K562 (cell line): ENCODE measurements around the gene CMTM4. TPM values are rescaled to one million over a fixed set of nuclear protein-coding genes. Genes with fewer than 3 reads are reported as not detected.

ENCODE experiments used
- ESRRB ChIP-seq: fragments of 250-450 bp; sonication (Bioruptor Pico); IDR thresholded peaks from 2 replicates; pipeline ENCODE4 v1.5.0; 2020; ENCODE audit warnings: mild to moderate bottlenecking, moderate library complexity, borderline replicate concordance
- EZH2 ChIP-seq: IDR thresholded peaks from 2 replicates; pipeline ENCODE4 v1.6.1; 2012; ENCODE audit warnings: low read depth, mild to moderate bottlenecking, inconsistent platforms, low read length, borderline replicate concordance
- FOXA3 ChIP-seq, 2 experiments: fragments of 450-650 bp in 1 of 2; sonication (generic) in 1 of 2; formaldehyde crosslinking; IDR thresholded peaks in 1 of 2; conservative IDR thresholded peaks in 1 of 2; 2 replicates each; pipeline versions ENCODE4 v1.4.0 to v1.8.0; 2020 to 2022; ENCODE audit warnings: mild to moderate bottlenecking in 2 of 2, missing genetic modification reagents in 1 of 2
- GATA2 ChIP-seq: sonication (generic); formaldehyde crosslinking; IDR thresholded peaks from 2 replicates; pipeline ENCODE4 v1.4.0; 2020; ENCODE audit warnings: mild to moderate bottlenecking, missing genetic modification reagents
- HDAC8 ChIP-seq: fragments of 450-650 bp; IDR thresholded peaks from 2 replicates; pipeline ENCODE4 v1.6.1; 2016; ENCODE audit warnings: mild to moderate bottlenecking, missing genetic modification characterization, moderate library complexity, missing compliant biosample characterization
- JUNB ChIP-seq: fragments of 450-650 bp; formaldehyde crosslinking; conservative IDR thresholded peaks from 2 replicates; pipeline ENCODE4 v1.4.0; 2020; ENCODE audit warnings: mild to moderate bottlenecking
- KLF6 ChIP-seq: fragments of 250-450 bp; sonication (Bioruptor Pico); IDR thresholded peaks from 2 replicates; pipeline ENCODE4 v1.4.0; 2020; ENCODE audit warnings: mild to moderate bottlenecking, moderate library complexity, borderline replicate concordance
- NRF1 ChIP-seq, 2 experiments: fragments of 450-650 bp; IDR thresholded peaks in 1 of 2; conservative IDR thresholded peaks in 1 of 2; 2 replicates each; pipeline ENCODE4 v1.6.1; 2014; ENCODE audit warnings: mild to moderate bottlenecking in 2 of 2
- POLR3A ChIP-seq: IDR thresholded peaks from 2 replicates; pipeline ENCODE4 v1.6.1; 2011; ENCODE audit warnings: borderline replicate concordance, mild to moderate bottlenecking, moderate library complexity; ENCODE audit not compliant: insufficient read length, insufficient read depth; ENCODE audit errors: extremely low read depth
- PTBP1 ChIP-seq: fragments of 200-400 bp; formaldehyde crosslinking; IDR thresholded peaks from 2 replicates; pipeline ENCODE4 v1.6.1; 2017; ENCODE audit warnings: low read depth, low read length
- STAG1 ChIP-seq: sonication (generic); formaldehyde crosslinking; IDR thresholded peaks from 2 replicates; pipeline ENCODE4 v1.5.0; 2020; ENCODE audit warnings: missing genetic modification reagents, borderline replicate concordance
- U2AF1 ChIP-seq: fragments of 200-400 bp; formaldehyde crosslinking; optimal IDR thresholded peaks from 2 replicates; pipeline ENCODE3; 2017; ENCODE audit warnings: mild to moderate bottlenecking, low read depth, low read length, moderate library complexity
- ZBTB7A ChIP-seq: IDR thresholded peaks from 2 replicates; pipeline ENCODE4 v1.6.1; 2011; ENCODE audit warnings: low read depth, mild to moderate bottlenecking, low read length, moderate library complexity, borderline replicate concordance; ENCODE audit not compliant: control insufficient read depth
- ZC3H11A ChIP-seq: IDR thresholded peaks from 2 replicates; pipeline ENCODE4 v1.6.1; 2012; ENCODE audit warnings: low read depth, low read length, improper control_type of control experiment
- ZFP30 ChIP-seq: fragments of 250-450 bp; sonication (Bioruptor Pico); IDR thresholded peaks from 2 replicates; pipeline ENCODE4 v1.8.0; 2022; ENCODE audit warnings: moderate library complexity, mild to moderate bottlenecking, inconsistent platforms, borderline replicate concordance
- ZNF143 ChIP-seq: sonication (generic); formaldehyde crosslinking; IDR thresholded peaks from 2 replicates; pipeline ENCODE4 v1.9.0; 2022; ENCODE audit warnings: mild to moderate bottlenecking, missing genetic modification reagents
- polyA plus RNA-seq, 8 experiments: library from polyadenylated mRNA; depleted of rRNA in 4 of 8; stranded (reverse) in 5 of 8; unstranded in 3 of 8; fragments of >200 nt; fragmentation: Nextera tagmentation in 2 of 8; fragmentation: Illumina TruSeq in 1 of 8; extraction: Ambion mirVana in 2 of 8; extraction: Trizol in 1 of 8; gene quantifications; 2 replicates each; pipeline versions ENCODE4 v1.2.1 to v1.2.3, GENCODE V29; 2011 to 2014; ENCODE audit warnings: inconsistent platforms in 1 of 8, missing spikeins in 1 of 8
- total RNA-seq, 7 experiments: library from RNA; depleted of rRNA in 6 of 7; stranded (reverse); fragments of >200 nt in 6 of 7; fragmentation: Illumina TruSeq in 2 of 7; extraction: Trizol in 2 of 7; gene quantifications; 2 replicates each; pipeline versions ENCODE4 v1.2.1 to v1.2.3, GENCODE V29; 2011 to 2021; ENCODE audit warnings: low replicate concordance in 1 of 7
- TF ChIP-seq, protein P1 (sequence below): fragments of 450-650 bp; IDR thresholded peaks from 2 replicates; pipeline ENCODE4 v1.6.1; 2016; ENCODE audit warnings: mild to moderate bottlenecking
- TF ChIP-seq, protein P2 (sequence below): fragments of 450-650 bp; IDR thresholded peaks from 2 replicates; pipeline ENCODE4 v1.7.1; 2018; ENCODE audit warnings: mild to moderate bottlenecking, low read depth; ENCODE audit not compliant: partially characterized antibody
- TF ChIP-seq, protein P3 (sequence below): sonication (generic); formaldehyde crosslinking; IDR thresholded peaks from 2 replicates; pipeline ENCODE4 v1.8.1; 2023; ENCODE audit warnings: mild to moderate bottlenecking, missing genetic modification reagents, moderate library complexity
- TF ChIP-seq, protein P4 (sequence below): fragments of 250-450 bp; sonication (Bioruptor Pico); IDR thresholded peaks from 2 replicates; pipeline ENCODE4 v1.8.0; 2021; ENCODE audit warnings: borderline replicate concordance, mild to moderate bottlenecking, moderate library complexity; ENCODE audit not compliant: poor library complexity, severe bottlenecking

The CMTM4 gene
- total and polyA plus RNA-seq, 9 of the 15 experiments (the other 6 are each of a cell fraction or from before 2014, with no cell fraction given) = 2.0 to 21.3 (median 12.5) TPM

DNA sequence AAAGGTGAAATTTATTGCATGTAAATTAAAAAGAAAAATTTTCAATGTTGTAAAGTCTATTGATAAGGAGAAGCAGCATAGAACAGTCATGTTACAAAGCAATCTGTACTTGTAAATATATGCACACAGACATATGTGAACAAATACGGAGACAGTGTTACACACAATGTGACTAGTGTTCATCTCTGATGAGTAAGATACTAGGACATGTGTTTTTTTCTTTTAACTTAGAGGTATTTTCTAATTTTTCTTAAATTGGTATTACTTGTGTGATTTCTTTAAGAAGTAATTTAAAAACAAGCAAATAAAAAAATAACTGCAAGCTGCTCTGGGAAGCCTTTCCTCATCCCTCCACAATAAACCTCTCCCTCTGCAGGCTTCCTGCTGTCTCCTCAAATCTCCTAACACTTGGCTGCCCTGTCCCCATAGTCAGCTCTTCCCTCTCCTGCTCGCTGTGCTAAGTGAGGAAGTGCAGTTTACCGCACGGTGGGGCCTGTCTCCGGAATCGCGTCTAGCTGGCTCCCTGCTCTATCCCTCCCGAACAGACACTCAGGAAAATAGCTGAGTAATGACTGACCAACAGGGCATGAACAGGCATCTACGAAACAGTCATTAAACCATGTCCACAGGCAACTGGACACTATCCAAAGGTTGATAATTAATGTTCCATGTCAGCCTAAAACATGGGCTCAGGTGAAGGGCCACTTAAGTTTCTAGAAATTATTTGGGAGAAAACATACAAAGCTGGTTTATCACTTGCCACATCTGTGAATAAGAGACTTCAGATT lies 35.9 kb downstream of the CMTM4 start (continued):
- no peak for TF ChIP-seq ZBTB7A
- TF ChIP-seq ZFP30 (CRISPR knock-in tag) = no peak
- no peak for TF ChIP-seq ZNF143
- no peak for TF ChIP-seq PTBP1
- TF ChIP-seq, protein P1, sequence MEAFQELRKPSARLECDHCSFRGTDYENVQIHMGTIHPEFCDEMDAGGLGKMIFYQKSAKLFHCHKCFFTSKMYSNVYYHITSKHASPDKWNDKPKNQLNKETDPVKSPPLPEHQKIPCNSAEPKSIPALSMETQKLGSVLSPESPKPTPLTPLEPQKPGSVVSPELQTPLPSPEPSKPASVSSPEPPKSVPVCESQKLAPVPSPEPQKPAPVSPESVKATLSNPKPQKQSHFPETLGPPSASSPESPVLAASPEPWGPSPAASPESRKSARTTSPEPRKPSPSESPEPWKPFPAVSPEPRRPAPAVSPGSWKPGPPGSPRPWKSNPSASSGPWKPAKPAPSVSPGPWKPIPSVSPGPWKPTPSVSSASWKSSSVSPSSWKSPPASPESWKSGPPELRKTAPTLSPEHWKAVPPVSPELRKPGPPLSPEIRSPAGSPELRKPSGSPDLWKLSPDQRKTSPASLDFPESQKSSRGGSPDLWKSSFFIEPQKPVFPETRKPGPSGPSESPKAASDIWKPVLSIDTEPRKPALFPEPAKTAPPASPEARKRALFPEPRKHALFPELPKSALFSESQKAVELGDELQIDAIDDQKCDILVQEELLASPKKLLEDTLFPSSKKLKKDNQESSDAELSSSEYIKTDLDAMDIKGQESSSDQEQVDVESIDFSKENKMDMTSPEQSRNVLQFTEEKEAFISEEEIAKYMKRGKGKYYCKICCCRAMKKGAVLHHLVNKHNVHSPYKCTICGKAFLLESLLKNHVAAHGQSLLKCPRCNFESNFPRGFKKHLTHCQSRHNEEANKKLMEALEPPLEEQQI = no peak
- TF ChIP-seq, protein P2, sequence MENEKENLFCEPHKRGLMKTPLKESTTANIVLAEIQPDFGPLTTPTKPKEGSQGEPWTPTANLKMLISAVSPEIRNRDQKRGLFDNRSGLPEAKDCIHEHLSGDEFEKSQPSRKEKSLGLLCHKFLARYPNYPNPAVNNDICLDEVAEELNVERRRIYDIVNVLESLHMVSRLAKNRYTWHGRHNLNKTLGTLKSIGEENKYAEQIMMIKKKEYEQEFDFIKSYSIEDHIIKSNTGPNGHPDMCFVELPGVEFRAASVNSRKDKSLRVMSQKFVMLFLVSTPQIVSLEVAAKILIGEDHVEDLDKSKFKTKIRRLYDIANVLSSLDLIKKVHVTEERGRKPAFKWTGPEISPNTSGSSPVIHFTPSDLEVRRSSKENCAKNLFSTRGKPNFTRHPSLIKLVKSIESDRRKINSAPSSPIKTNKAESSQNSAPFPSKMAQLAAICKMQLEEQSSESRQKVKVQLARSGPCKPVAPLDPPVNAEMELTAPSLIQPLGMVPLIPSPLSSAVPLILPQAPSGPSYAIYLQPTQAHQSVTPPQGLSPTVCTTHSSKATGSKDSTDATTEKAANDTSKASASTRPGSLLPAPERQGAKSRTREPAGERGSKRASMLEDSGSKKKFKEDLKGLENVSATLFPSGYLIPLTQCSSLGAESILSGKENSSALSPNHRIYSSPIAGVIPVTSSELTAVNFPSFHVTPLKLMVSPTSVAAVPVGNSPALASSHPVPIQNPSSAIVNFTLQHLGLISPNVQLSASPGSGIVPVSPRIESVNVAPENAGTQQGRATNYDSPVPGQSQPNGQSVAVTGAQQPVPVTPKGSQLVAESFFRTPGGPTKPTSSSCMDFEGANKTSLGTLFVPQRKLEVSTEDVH = no peak
- no peak for TF ChIP-seq ESRRB (CRISPR knock-in tag)
- no peak for TF ChIP-seq JUNB (CRISPR knock-in tag)
- no peak for TF ChIP-seq STAG1 (CRISPR knock-in tag)
- peak; percentile 26 to 35 for TF ChIP-seq NRF1 (conservative IDR thresholded peaks at IDR 0.05 in 1 of 2, IDR thresholded peaks at IDR 0.05 in 1 of 2)
- no peak for TF ChIP-seq HDAC8
- no peak for TF ChIP-seq EZH2
- no peak for TF ChIP-seq FOXA3 (CRISPR knock-in tag; conservative IDR thresholded peaks at IDR 0.05 in 1 of 2, IDR thresholded peaks at IDR 0.05 in 1 of 2)
- no peak for TF ChIP-seq KLF6 (CRISPR knock-in tag)
- TF ChIP-seq POLR3A = no peak
- TF ChIP-seq, protein P3, sequence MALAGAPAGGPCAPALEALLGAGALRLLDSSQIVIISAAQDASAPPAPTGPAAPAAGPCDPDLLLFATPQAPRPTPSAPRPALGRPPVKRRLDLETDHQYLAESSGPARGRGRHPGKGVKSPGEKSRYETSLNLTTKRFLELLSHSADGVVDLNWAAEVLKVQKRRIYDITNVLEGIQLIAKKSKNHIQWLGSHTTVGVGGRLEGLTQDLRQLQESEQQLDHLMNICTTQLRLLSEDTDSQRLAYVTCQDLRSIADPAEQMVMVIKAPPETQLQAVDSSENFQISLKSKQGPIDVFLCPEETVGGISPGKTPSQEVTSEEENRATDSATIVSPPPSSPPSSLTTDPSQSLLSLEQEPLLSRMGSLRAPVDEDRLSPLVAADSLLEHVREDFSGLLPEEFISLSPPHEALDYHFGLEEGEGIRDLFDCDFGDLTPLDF (CRISPR knock-in tag) = no peak
- no peak for TF ChIP-seq U2AF1
- TF ChIP-seq GATA2 (CRISPR knock-in tag) = no peak
- TF ChIP-seq ZC3H11A = no peak
- TF ChIP-seq, protein P4, sequence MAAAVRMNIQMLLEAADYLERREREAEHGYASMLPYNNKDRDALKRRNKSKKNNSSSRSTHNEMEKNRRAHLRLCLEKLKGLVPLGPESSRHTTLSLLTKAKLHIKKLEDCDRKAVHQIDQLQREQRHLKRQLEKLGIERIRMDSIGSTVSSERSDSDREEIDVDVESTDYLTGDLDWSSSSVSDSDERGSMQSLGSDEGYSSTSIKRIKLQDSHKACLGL = no peak
